HG03571 (cell line): ENCODE measurements around the gene LAMTOR4.
"Not testable (repeated sequence)": the region's sequence is repeated elsewhere in the genome, so short reads cannot be mapped to it uniquely, and the experiment has no call there.

Experiments
- ATAC-seq: cut with Tn5 transposase; IDR thresholded peaks from one replicate; pipeline ENCODE4 v1.9.1; 2021; ENCODE audit not compliant: unreplicated experiment

LAMTOR4 gene

DNA sequence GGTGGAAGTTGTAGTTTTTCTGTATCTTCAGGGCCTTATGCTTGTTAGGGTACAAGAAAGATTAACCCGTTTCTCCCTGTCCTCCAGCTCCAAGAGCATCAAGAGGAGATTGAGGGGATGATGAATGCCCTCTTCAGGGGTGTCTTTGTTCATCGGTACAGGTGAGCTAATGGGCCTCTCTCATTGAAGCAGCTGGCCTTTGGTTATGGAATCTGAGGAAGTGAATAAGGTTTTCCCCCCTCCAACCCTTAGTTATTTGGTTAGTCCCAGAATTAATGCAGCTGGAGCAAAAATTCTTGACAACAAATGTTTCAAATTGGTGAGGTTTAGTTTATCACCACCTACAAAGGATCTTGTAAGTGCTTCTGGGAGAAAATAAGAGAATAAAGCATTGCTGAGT lies 46.5 kb downstream of the LAMTOR4 start:
- ATAC-seq, result no peak

DNA sequence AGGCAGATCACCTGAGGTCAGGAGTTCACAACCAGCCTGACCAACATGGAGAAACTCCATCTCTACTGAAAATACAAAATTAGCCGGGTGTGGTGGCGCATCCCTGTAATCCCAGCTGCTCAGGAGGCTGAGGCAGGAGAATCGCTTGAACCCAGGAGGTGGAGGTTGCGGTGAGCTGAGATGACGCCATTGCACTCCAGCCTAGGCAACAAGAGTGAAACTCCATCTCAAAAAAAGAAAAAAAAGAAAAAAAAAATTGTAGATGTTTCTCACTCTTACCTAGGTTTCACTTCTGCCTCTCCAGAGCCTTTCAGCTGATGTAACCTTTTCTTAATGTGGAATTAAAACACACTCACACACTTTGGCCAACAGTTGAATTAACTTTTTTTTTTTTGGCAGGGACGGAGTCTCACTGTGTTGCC lies 47.2 kb downstream of the LAMTOR4 start:
- ATAC-seq, result not testable (repeated sequence)

- no peak for ATAC-seq
Measured at GRCh38 chr7:100198266-100198665, 49.5 kb downstream of the LAMTOR4 start.

GRCh38 chr7:100200693-100201092 lies 52.0 kb downstream of the LAMTOR4 start:
- ATAC-seq, result no peak
